Mammary epithelial cell (primary cell): ENCODE results near the gene TEDDM1.

Experiments
- CTCF ChIP-seq, 2 donors: IDR thresholded peaks in 1 of 2; conservative IDR thresholded peaks in 1 of 2; 2 replicates each; pipeline ENCODE4 v1.5.1; 2011 to 2012; ENCODE audit warnings: inconsistent platforms in 2 of 2, low read length in 2 of 2, mild to moderate bottlenecking in 2 of 2, control low read depth in 1 of 2, low read depth in 1 of 2; ENCODE audit not compliant: insufficient read depth in 1 of 2; ENCODE audit errors: extremely low read depth in 1 of 2
- EZH2 ChIP-seq: IDR thresholded peaks from 2 replicates; pipeline ENCODE4 v1.6.1; 2012; ENCODE audit warnings: low read length, inconsistent platforms, borderline replicate concordance

- TF ChIP-seq CTCF (conservative IDR thresholded peaks at IDR 0.05 in 1 of 2, IDR thresholded peaks at IDR 0.05 in 1 of 2; ENCODE audit: extremely low read depth in 1 of 2, insufficient read depth in 1 of 2, low read depth in 1 of 2, low read length in 2 of 2): no peak
- no peak for TF ChIP-seq EZH2
These were observed 41.9 kb upstream of the TEDDM1 start for GRCh38 chr1:182442333-182442732.
